HG02885 (cell line): ENCODE data around the gene NLRP8.
"Not testable (repeated sequence)": the region's sequence is repeated elsewhere in the genome, so short reads cannot be mapped to it uniquely, and the experiment has no call there.

Experiments used
- ATAC-seq: cut with Tn5 transposase; IDR thresholded peaks from one replicate; pipeline ENCODE4 v1.9.1; 2021; ENCODE audit warnings: mild to moderate bottlenecking; ENCODE audit not compliant: unreplicated experiment, poor library complexity

Gene NLRP8

DNA sequence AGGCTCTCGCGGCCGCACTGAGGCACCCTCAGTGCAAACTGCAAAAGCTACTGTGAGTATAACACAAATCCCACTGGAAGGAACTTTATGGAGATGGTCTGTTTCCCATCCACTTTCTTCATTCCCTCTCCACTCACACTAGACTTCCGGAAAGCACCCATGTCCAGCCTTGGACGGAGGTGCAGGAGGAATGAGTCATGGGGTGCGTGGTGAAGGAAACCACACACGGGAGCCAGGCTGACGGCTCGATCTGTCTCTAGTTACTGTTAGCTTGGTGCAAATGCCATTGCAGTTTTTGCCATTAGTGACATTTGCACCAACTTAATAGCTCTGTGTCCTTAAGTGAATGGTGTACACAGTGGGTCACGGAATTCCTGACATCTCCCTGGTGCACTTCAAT is 14.6 kb downstream of the NLRP8 start:
- no peak for ATAC-seq

DNA sequence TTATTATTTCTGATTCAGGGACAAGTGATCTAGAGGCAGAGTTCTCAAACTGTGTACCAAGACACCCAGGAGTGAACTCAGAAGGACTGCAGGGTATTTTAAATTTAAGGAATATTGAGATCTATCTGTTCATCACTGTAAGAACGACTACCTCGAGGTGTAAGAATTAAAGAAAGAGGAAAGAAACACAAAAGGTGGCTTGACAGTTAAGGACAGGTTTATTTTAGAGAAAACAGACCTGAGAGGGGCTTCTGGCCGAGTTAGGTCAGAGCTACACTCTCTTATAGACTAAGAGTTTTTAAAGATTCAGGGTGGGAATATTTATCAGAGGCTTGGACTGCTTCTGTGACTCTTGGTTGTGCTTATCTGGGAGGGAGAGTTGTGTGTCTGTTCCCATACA is 26.4 kb downstream of the NLRP8 start:
- no peak for ATAC-seq

GRCh38 chr19:55980415-55980814 is 32.8 kb downstream of the NLRP8 start:
- no peak for ATAC-seq

- ATAC-seq: no peak
Observed at GRCh38 chr19:55985254-55985653, 37.6 kb downstream of the NLRP8 start.

GRCh38 chr19:55986487-55986886 is 38.9 kb downstream of the NLRP8 start, which contains the start of gene NLRP5:
NLRP5 (plus strand) TSS chr19:55986775.
- no peak for ATAC-seq

- ATAC-seq: no peak
Observed at GRCh38 chr19:55990831-55991230, 43.2 kb downstream of the NLRP8 start.

GRCh38 chr19:55993492-55993891 is 45.9 kb downstream of the NLRP8 start:
- ATAC-seq: no peak

- ATAC-seq: no peak
Observed at GRCh38 chr19:56014765-56015164, 67.1 kb downstream of the NLRP8 start.

GRCh38 chr19:56015756-56016155 is 68.1 kb downstream of the NLRP8 start:
- no peak for ATAC-seq

DNA sequence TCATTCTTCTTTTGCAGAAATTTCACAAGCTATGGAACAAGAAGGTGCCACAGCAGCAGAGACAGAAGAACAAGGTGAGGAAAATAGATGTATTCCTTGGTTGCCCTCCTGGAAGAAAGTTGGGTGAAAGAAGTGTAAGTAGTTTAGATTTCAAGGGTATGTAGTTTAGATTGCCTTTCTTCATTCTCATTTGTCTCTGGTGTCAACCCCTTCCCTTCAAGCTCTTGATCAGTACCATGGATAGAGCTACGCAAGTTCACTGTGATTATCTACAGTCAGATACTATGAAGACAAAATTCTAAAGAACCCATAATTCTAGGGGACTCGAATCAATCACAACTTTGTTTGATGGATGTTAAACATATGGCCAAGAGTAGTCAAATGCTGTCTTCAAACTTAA is 71.7 kb downstream of the NLRP8 start:
- ATAC-seq: not testable (repeated sequence)

DNA sequence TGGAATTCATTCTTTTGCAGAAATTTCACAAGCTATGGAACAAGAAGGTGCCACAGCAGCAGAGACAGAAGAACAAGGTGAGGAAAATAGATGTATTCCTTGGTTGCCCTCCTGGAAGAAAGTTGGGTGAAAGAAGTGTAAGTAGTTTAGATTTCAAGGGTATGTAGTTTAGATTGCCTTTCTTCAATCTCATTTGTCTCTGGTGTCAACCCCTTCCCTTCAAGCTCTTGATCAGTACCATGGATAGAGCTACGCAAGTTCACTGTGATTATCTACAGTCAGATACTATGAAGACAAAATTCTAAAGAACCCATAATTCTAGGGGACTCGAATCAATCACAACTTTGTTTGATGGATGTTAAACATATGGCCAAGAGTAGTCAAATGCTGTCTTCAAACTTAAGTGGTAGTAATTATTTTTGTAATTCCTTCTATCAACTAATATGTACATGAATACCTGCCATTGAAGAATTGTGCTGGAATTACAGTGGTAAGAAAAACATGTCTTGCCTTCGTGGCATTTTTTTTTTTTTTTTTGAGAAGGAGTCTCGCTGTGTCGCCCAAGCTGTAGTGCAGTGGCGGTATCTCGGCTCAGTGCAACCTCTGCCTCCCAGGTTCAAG is 72.8 kb downstream of the NLRP8 start:
- not testable (repeated sequence) for ATAC-seq

DNA sequence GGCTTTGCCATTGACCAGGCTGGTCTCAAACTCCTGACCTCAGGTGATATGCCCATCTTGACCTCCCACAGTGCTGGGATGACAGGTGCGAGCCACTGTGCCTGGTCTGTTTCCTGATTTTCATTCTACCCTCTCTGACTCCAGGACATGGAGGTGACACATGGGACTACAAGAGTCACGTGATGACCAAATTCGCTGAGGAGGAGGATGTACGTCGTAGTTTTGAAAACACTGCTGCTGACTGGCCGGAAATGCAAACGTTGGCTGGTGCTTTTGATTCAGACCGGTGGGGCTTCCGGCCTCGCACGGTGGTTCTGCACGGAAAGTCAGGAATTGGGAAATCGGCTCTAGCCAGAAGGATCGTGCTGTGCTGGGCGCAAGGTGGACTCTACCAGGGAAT is 79.1 kb downstream of the NLRP8 start:
- ATAC-seq: no peak
